Measurements from ENCODE around the gene ZNF609. TPM values are rescaled to one million over a fixed set of nuclear protein-coding genes. Genes with fewer than 3 reads are reported as not detected.

The ZNF609 gene
- polyA plus RNA-seq, 1 experiment: 12.5 TPM

DNA sequence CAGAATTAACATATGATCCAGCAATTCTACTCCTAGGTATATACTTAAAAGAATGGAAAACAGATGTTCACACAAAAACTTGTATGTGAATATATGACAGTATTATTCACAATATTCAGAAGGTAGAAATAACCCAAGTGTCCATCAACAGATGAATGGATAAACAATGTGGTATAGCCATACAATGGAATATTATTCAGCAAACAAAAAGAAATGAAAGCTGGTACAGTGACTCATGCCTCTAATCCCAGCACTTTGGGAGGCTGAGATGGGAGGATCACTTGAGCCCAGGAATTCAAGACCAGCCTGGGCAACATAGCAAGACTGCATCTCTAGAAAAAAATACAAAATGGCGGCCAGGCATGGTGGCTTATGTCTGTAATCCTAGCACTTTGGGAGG is 185.6 kb downstream of the ZNF609 start:
- TF ChIP-seq, protein P1, sequence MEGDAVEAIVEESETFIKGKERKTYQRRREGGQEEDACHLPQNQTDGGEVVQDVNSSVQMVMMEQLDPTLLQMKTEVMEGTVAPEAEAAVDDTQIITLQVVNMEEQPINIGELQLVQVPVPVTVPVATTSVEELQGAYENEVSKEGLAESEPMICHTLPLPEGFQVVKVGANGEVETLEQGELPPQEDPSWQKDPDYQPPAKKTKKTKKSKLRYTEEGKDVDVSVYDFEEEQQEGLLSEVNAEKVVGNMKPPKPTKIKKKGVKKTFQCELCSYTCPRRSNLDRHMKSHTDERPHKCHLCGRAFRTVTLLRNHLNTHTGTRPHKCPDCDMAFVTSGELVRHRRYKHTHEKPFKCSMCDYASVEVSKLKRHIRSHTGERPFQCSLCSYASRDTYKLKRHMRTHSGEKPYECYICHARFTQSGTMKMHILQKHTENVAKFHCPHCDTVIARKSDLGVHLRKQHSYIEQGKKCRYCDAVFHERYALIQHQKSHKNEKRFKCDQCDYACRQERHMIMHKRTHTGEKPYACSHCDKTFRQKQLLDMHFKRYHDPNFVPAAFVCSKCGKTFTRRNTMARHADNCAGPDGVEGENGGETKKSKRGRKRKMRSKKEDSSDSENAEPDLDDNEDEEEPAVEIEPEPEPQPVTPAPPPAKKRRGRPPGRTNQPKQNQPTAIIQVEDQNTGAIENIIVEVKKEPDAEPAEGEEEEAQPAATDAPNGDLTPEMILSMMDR (IDR thresholded peaks at IDR 0.05; ENCODE audit: insufficient read depth, low read depth, low read length): no peak
- ChIA-PET POLR2A (no interaction called here), CTCF (interaction anchor here (1.0 kb wide), 1 partner anchor 35 kb away, joined by 3 read pairs; no protein-coding TSS in a partner anchor)
- no peak for DNase-seq (ENCODE audit: low read depth)
- H3K36me3 ChIP-seq (ENCODE audit: control insufficient read depth, insufficient read depth, low read length): no peaks in the 10 kb centered on the region
- no peaks in the 10 kb centered on the region for H3K27me3 ChIP-seq (ENCODE audit: control insufficient read depth, insufficient read depth, low read length)
- H3K4me3 ChIP-seq (ENCODE audit: low read depth, low read length): no peak overlapping the region

DNA sequence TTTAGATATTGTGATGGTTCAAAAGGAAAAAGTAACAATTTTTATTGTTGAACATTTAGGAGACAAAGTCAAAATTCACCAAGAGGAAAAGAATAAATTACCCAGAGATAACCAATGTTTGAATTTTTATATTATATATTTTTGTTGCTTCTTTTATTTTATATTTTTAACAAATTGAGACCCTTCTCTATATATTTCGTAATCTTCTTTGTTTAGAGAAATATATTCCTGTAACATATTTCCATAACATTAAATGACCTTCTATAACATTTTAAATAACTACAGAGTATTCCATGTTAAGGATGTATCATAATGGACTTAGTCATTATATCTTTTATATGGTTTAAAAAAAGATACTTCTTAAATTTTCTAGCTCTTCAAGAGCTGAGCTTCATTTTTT is 187.0 kb downstream of the ZNF609 start:
- POLR2A ChIA-PET: no interaction called here
- CTCF ChIA-PET: interaction anchor here (0.6 kb wide), 1 partner anchor 23 kb away, joined by 3 read pairs; no protein-coding TSS in a partner anchor
- no peaks in the 10 kb centered on the region for H3K27me3 ChIP-seq (ENCODE audit: control insufficient read depth, insufficient read depth, low read length)

DNA sequence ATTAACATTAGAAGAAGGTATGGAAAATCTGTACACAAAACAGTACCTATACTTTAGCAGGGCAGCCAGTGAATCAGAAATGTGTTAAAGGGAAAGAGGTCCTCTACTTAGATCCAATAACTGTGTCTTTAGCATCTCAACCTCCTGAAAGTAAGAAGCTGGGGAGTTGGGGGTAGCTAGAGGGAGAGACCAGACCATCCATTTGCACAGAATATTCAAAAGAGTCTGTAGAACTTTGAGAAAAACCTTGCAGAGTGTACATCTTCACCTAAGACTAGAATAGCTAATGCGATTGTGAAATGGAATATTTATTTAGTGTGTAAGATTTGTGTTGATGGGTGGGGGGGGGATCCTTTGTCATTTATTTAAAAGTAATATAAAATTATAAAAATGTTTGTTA is 190.2 kb downstream of the ZNF609 start:
- no peak overlapping the region for H3K4me3 ChIP-seq (ENCODE audit: low read depth, low read length)
- H3K36me3 ChIP-seq (ENCODE audit: control insufficient read depth, insufficient read depth, low read length): no peaks in the 10 kb centered on the region
- POLR2A ChIA-PET: interaction anchor here (0.6 kb wide), 1 partner anchor 46 kb away, joined by 3 read pairs; no protein-coding TSS in a partner anchor
- CTCF ChIA-PET: interaction anchor here (0.7 kb wide), 1 partner anchor 243 kb away, joined by 3 read pairs; no protein-coding TSS in a partner anchor
- TF ChIP-seq, protein P1 (IDR thresholded peaks at IDR 0.05; ENCODE audit: insufficient read depth, low read depth, low read length): no peak
- H3K27me3 ChIP-seq (ENCODE audit: control insufficient read depth, insufficient read depth, low read length): no peaks in the 10 kb centered on the region
- DNase-seq (ENCODE audit: low read depth): no peak

More for the DNA sequence above, 187.0 kb downstream of the ZNF609 start:
- Histone ChIP-seq H3K4me3 (ENCODE audit: low read depth, low read length) (no peak overlapping the region), H3K36me3 (ENCODE audit: control insufficient read depth, insufficient read depth, low read length) (no peaks in the 10 kb centered on the region)
- DNase-seq (ENCODE audit: low read depth): no peak
- TF ChIP-seq, protein P1 (IDR thresholded peaks at IDR 0.05; ENCODE audit: insufficient read depth, low read depth, low read length): no peak

DNA sequence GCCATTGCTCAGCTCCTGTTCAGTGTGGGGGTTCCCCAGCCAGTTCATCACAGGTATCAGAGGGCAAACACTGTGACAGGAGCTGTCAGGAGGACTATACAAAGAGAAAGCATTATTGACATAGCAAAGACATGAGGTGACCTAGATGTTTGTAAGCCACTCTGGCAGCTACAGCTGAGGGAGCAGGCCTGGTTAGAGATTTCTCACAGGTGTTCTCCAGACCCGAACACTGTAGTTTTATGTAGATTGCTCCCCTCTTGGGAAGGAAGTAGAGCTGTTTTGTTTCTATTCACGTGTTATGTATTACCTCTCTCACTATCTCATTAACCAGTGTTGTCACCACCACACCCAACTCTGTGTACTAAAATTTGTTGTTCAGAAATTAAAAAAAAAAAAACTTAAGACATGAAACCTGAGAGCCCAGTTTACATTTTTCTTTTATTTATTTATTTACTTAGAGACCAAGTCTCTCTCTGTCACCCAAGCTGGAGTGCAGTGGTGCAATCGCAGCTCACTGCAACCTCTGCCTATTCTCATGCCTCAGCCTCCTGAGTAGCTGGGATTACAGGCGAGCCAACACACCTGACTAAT is 191.3 kb downstream of the ZNF609 start:
- no peak for DNase-seq (ENCODE audit: low read depth)
- CTCF ChIA-PET: interaction anchor here (0.7 to 2.8 kb wide), 3 partner anchors 13 to 138 kb away, joined by 3 to 8 read pairs (median 3); no protein-coding TSS in a partner anchor
- Histone ChIP-seq H3K4me3 (ENCODE audit: low read depth, low read length) (no peak overlapping the region), H3K36me3 (ENCODE audit: control insufficient read depth, insufficient read depth, low read length) (no peaks in the 10 kb centered on the region), H3K27me3 (ENCODE audit: control insufficient read depth, insufficient read depth, low read length) (no peaks in the 10 kb centered on the region)
- TF ChIP-seq, protein P1 (IDR thresholded peaks at IDR 0.05; ENCODE audit: insufficient read depth, low read depth, low read length): no peak
- POLR2A ChIA-PET: no interaction called here

DNA sequence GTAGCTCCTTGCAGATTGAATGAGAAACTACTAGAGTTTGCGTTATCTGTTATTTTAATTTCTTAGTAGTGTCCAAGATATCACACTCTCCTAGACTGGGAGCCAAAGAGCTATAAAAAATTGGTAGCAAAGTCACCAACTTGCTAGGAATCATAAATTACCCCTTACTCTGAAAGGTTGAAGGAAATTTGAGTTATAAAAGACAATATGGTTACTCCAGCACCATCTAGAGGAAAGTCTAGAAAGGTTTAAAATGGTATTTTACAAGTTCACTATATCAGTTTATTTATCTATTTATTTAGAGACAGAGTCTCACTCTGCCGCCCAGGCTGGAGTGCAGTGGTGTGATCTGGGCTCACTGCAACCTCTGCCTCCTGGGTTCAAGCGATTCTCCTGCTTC is 193.4 kb downstream of the ZNF609 start:
- H3K4me3 ChIP-seq (ENCODE audit: low read depth, low read length): no peak overlapping the region
- ChIA-PET POLR2A (no interaction called here), CTCF (interaction anchor here (0.6 to 2.8 kb wide), 10 partner anchors 9 to 479 kb away, joined by 3 to 8 read pairs (median 4); no protein-coding TSS in a partner anchor)
- TF ChIP-seq, protein P1 (IDR thresholded peaks at IDR 0.05; ENCODE audit: insufficient read depth, low read depth, low read length): peak; percentile 32; the same call in 1 of the 2 replicates
- DNase-seq (ENCODE audit: low read depth): no peak
- no peaks in the 10 kb centered on the region for H3K27me3 ChIP-seq (ENCODE audit: control insufficient read depth, insufficient read depth, low read length)
- H3K36me3 ChIP-seq (ENCODE audit: control insufficient read depth, insufficient read depth, low read length): 0 out of 2 replicates have a peak, but pooled peaks cover 2% of the 10 kb centered on the region
